Stomach smooth muscle (tissue), 2 donors: ENCODE data around the gene MFSD2A.
A peak's percentile ranks its signal among the peaks of the same experiment; 100 is the strongest.

ENCODE experiments used
- H3K27ac ChIP-seq: one replicate; pipeline ENCODE4 v1.7.0; 2013; ENCODE audit warnings: mild to moderate bottlenecking, low read length, inconsistent platforms
- H3K27me3 ChIP-seq, 2 donors: one replicate each; pipeline ENCODE4 v1.7.0; 2013; ENCODE audit warnings: low read length in 2 of 2; ENCODE audit not compliant: insufficient read depth in 2 of 2, control insufficient read depth in 1 of 2
- H3K36me3 ChIP-seq, 2 donors: one replicate each; pipeline ENCODE4 v1.7.0; 2013; ENCODE audit warnings: low read length in 2 of 2; ENCODE audit not compliant: control insufficient read depth in 2 of 2, insufficient read depth in 2 of 2
- H3K4me1 ChIP-seq: one replicate; pipeline ENCODE4 v1.7.0; 2013; ENCODE audit warnings: low read length; ENCODE audit not compliant: control insufficient read depth, insufficient read depth
- H3K4me3 ChIP-seq, 2 donors: one replicate each; pipeline ENCODE4 v1.7.0; 2013; ENCODE audit warnings: low read length in 2 of 2
- H3K9ac ChIP-seq, 2 donors: one replicate each; pipeline ENCODE4 v1.7.0; 2013; ENCODE audit warnings: low read length in 2 of 2, mild to moderate bottlenecking in 1 of 2
- H3K9me3 ChIP-seq, 2 donors: one replicate each; pipeline ENCODE4 v1.7.0; 2013; ENCODE audit warnings: low read length in 2 of 2; ENCODE audit not compliant: control insufficient read depth in 2 of 2
- donor health status: healthy.
- donor health status: Pancreatic carcinoma.

The MFSD2A gene

DNA sequence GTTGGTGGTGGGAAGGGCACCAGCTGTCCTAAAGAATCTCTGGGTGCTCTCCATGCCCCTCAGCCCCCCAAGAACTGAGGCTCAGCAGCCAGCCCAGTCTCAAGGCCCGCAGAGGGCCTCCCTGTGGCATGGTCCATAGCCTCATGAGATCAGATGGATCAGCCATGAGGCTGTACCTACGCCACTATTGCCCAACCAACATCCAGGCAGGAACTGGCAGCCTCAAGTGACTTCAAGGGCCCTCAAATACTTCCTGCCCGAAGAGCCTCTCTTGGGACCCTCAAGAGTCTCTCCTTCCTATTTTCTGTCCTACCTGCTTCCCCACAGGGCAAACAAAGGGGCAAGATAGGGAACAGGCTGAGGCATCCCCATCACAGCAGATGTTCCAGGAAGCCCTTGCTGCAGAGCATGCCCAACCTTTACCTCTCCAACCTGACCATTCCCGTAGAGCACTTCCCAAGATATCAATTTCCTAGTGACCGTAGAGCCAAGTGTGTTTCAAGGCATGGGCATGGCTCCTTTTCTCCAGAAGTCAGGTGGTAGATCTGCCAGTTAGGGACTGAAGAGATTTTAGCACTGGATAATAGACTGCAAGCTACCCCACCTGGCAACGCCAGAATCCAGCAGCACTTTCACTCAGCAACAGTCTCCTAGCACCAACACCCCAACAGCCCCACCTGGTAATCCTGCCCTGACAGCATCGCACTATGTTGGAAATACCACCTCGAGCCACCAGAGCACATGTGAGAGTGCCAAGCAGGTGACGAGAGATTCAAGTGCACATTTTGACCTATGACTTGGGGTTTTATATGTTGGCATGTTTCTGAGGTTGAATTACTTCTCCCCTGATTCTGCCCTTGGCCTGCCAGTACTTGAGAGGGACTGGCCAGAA, 13.7 kb upstream of the MFSD2A start:
- no peaks in the 10 kb centered on the region for H3K36me3 ChIP-seq
- no peak overlapping the region for H3K27ac ChIP-seq
- no peaks in the 10 kb centered on the region for H3K9me3 ChIP-seq
- no peaks in the 10 kb centered on the region for H3K4me1 ChIP-seq
- no peak overlapping the region for H3K4me3 ChIP-seq
- H3K9ac ChIP-seq, result no peak overlapping the region
- H3K27me3 ChIP-seq, result peaks cover 0 to 2% of the 10 kb centered on the region in 2 donors

DNA sequence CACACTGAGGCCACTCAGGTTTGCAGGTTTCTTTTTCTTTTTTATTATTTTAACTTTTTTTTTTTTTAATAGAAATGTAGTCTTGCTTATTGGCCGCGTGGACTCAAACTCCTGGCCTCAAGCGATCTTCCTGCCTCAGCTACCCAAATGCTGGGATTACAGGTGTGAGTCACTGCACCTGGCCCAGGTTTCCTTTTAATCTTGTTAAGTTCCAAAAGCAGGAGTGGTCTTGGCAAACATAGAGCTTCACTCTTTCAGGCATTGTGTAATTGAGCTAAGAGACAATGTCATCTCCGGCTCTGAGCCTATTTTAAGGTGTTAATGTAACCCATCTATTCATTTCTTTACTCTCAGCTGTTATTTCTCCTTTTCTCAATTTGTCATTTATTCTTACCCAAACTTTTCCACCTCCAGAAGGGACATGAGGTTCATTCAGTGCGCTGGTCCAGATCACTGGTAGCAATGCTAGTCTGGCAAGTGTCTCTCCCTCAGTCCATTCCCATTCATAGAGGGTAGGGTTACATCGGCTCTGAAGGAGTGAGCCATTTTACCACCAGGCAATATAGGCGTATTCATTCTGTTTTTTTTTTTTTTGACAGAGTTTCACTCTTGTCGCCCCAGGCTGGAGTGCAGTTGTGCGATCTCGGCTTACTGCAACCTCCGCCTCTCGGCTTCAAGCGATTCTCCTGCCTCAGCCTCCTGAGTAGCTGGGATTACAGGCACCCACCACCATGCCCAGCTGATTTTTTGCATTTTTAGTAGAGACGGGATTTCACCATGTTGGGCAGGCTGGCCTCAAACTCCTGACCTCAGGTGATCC, 11.3 kb upstream of the MFSD2A start:
- Histone ChIP-seq H3K27me3 (peaks cover 0 to 2% of the 10 kb centered on the region in 2 donors), H3K27ac (no peak overlapping the region), H3K9ac (no peak overlapping the region), H3K4me1 (no peaks in the 10 kb centered on the region), H3K4me3 (no peak overlapping the region), H3K9me3 (no peaks in the 10 kb centered on the region), H3K36me3 (no peaks in the 10 kb centered on the region)

DNA sequence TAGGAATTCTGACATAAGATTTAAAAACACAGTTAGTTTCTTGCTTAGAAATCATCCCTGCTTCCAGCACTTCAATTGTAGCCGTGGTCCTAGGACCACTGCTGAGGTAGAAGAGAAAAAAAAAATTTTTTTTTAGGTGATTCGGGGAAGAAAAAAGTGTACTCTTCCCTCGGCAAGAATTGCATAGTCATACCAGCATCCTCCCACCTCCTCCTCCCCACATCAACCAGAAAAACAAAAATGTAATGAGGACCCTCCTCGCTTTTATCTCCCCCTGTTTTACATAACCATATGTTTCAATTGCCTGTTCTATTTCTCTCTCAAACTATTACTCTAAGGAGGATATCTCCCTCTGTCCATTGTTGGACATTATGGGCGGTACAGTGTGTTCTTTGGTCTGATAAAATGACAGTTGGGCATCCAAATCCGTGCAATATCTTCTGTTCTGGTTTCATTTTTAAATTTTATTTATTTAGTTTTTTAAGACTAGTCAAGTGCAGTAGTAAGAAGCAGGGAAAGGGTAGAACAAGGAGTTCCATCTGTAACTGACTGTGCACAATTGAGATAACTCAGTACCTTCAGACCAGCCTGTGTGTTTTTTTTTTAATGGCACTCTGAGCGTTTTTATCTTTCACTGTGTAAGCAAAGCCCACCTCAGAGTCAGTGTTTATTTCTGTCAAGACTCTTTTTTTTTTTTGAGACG, 10.4 kb upstream of the MFSD2A start:
- Histone ChIP-seq H3K9ac (no peak overlapping the region), H3K4me1 (no peaks in the 10 kb centered on the region), H3K4me3 (no peak overlapping the region), H3K27ac (no peak overlapping the region), H3K9me3 (no peaks in the 10 kb centered on the region), H3K36me3 (no peaks in the 10 kb centered on the region), H3K27me3 (peaks cover 0 to 2% of the 10 kb centered on the region in 2 donors)

DNA sequence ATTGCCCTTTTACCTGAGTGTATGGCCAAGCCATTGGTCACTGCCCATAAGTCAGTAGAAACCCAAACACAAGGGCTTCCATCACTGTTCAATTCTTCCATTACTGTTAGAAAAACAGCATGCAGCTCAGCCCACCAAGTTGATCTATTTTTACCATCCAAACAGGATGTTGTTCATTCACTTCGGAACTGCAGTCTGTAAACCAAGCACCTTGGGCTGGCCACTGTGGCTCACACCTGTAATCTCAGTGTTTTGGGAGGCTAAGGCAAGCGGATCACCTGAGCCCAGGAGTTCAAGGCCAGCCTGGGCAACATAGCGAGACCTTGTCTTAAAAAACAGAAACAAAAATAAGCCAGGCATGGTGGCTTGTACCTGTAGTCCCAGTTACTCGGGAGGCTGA, 8.7 kb upstream of the MFSD2A start:
- Histone ChIP-seq H3K27ac (no peak overlapping the region), H3K4me3 (no peak overlapping the region), H3K9me3 (no peaks in the 10 kb centered on the region), H3K4me1 (peaks cover 1% of the 10 kb centered on the region), H3K9ac (no peak overlapping the region), H3K36me3 (no peaks in the 10 kb centered on the region), H3K27me3 (peaks cover 0 to 2% of the 10 kb centered on the region in 2 donors)

DNA sequence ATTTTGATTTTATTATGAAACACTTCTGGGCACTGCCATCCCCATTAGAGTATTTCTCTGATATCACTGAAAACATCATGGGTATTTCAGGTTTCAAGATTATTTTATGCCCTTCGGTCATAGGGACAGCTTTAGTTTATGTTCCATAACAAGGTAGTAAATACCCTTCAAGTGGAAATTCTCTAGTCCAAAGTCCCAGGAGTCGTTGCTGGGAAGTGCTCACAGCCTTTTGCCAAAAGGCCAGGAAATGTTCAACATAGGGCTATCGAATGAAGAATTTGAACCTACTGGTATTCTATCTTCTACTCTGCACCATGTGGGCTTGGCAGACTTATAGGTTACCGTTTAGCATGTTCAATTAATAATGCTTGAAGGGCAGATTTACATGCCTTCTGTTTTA, 7.7 kb upstream of the MFSD2A start:
- H3K27ac ChIP-seq, result no peak overlapping the region
- H3K4me1 ChIP-seq, result peaks cover 11% of the 10 kb centered on the region
- no peak overlapping the region for H3K9ac ChIP-seq
- no peaks in the 10 kb centered on the region for H3K9me3 ChIP-seq
- peaks cover 0 to 2% of the 10 kb centered on the region in 2 donors for H3K27me3 ChIP-seq
- no peaks in the 10 kb centered on the region for H3K36me3 ChIP-seq
- no peak overlapping the region for H3K4me3 ChIP-seq

DNA sequence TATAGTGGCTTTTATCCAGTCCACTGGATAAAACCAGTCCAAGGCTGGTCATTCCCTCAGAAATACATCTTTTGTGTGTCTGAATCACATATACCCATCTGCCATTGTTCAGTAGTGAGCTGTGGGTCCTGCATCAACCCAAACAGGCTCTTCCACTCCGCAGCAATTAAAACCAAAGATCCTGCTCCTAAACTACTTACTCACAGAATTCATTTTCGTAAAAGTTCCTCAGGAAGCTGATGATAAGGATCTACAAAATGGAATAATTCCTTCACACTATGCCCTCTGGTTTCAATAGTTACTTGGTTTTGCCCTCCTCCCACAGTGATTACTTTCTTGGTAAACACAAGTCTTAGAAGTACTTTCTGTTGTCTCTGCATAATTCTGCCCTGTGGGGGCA, 5.1 kb upstream of the MFSD2A start:
- no peak overlapping the region for H3K9ac ChIP-seq
- no peaks in the 10 kb centered on the region for H3K9me3 ChIP-seq
- H3K4me1 ChIP-seq, result peaks cover 32% of the 10 kb centered on the region
- H3K27ac ChIP-seq, result no peak overlapping the region
- no peak overlapping the region for H3K4me3 ChIP-seq
- no peaks in the 10 kb centered on the region for H3K36me3 ChIP-seq
- H3K27me3 ChIP-seq, result peaks cover 0 to 2% of the 10 kb centered on the region in 2 donors

DNA sequence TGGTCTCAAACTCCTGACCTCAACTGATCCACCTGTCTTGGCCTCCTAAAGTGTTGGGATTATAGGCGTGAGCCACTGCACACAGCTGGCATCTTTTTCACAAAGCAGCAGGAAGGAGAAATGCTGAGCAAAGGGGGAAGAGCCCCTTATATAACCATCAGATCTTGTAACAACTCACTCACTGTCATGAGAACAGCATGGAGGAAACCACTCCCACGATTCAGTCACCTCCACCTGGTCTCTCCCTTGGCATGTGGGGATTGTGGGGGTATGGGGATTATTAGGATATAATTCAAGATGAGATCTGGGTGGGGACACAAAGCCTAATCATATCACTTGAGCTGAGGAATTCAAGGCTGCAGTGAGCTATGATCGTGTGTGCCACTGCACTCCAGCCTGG, 3.0 kb upstream of the MFSD2A start:
- Histone ChIP-seq H3K9ac (no peak overlapping the region), H3K36me3 (no peaks in the 10 kb centered on the region), H3K27ac (peak overlapping the region; percentile 37), H3K27me3 (no peaks in the 10 kb centered on the region), H3K4me1 (peaks cover 47% of the 10 kb centered on the region), H3K9me3 (no peaks in the 10 kb centered on the region), H3K4me3 (no peak overlapping the region)

DNA sequence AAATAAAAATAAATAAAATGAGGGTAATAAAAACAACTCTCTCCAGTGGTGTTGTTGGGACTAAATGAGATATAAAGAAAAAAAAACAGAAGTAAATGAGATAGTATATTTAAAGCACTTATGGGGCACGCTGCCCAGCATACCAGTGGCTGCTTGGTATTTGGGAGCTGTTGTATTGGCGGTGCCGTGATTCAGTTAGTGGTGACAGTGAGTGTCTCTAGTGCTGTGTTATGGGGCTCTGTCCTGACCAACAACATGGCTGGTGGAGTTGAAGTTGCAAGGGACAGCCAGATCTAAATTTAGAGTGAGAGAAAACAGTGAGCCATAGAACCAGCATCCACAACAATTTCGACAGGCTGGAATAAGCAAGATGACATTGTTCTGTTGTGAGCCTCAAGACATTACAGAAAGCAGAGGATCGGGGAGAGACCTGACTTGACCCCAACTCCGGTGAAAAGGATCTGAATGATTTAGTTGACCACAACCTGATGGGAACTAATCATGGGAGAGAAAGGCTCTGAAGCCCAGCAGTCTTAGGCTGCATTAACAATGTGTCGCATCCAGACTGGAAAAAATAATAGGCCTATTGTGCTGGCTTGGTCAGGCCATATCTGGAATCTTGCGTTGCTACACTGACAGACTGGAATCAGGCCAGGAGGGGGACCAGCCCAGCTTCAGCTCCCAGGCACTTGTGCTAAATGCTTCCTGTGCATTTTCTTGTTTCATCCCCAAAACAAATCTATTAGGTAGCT, 2.4 kb upstream of the MFSD2A start:
- Histone ChIP-seq H3K4me1 (peaks cover 47% of the 10 kb centered on the region), H3K36me3 (no peaks in the 10 kb centered on the region), H3K9ac (peak overlapping the region in 1 of 2 donors; percentile 21), H3K9me3 (no peaks in the 10 kb centered on the region), H3K27ac (peak overlapping the region; percentile 37), H3K27me3 (peaks cover 0 to 2% of the 10 kb centered on the region in 2 donors), H3K4me3 (peak overlapping the region in 1 of 2 donors; percentile 7)

DNA sequence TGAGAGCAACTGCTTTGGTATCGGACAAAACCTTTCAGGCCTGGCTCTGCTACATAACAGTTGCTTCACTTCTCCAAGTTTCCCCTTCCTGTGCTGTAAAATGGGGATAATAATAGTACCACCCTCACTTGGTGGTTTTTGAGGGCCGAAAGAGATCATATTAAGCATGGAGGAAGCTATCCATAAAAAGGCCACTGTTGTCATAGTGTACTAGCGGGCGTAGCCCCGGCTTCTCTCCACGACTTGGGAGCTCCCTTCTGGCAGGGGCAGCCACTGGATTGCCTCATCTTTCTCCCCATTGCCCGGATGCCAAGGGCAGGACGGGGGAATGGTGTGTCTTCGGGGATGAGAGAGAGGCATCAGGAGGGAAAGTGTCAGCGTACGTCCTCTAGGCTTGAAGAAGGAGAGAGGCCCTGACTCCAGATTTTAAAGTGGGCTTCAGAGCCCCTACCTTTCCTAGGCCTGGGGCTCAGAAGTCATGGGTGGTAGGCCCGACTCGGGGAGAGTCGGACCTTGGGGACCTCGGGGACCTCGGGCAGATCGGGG, 548 bp upstream of the MFSD2A start:
- Histone ChIP-seq H3K9me3 (no peaks in the 10 kb centered on the region), H3K4me3 (peak overlapping the region; percentile 43 to 47), H3K4me1 (peaks cover 47% of the 10 kb centered on the region), H3K27ac (peak overlapping the region; percentile 41), H3K27me3 (peaks cover 0 to 2% of the 10 kb centered on the region in 2 donors), H3K9ac (peak overlapping the region; percentile 33 to 55), H3K36me3 (no peaks in the 10 kb centered on the region)
